K562 (cell line): ENCODE data around the gene SMNDC1. TPM values are rescaled to one million over a fixed set of nuclear protein-coding genes. Genes with fewer than 3 reads are reported as not detected.

Experiments used
- ARNT ChIP-seq, 2 experiments: fragments of 450-650 bp; IDR thresholded peaks; 2 replicates each; pipeline ENCODE4 v1.6.1; 2016; ENCODE audit warnings: mild to moderate bottlenecking in 1 of 2
- CEBPG ChIP-seq, 3 experiments: fragments of 200-800 bp in 1 of 3; sonication (Bioruptor generic) in 1 of 3; sonication (generic) in 1 of 3; formaldehyde crosslinking in 1 of 3; IDR thresholded peaks in 2 of 3; conservative IDR thresholded peaks in 1 of 3; 2 replicates each; pipeline versions ENCODE4 v1.6.1 to v1.8.0; 2016 to 2022; ENCODE audit warnings: missing compliant biosample characterization in 2 of 3, missing genetic modification characterization in 2 of 3, mild to moderate bottlenecking in 1 of 3, missing genetic modification reagents in 1 of 3
- GABPB1 ChIP-seq: sonication (generic); formaldehyde crosslinking; IDR thresholded peaks from 2 replicates; pipeline ENCODE4 v1.8.0; 2022; ENCODE audit warnings: mild to moderate bottlenecking, missing genetic modification reagents
- RBM17 ChIP-seq: fragments of 200-400 bp; formaldehyde crosslinking; IDR thresholded peaks from 2 replicates; pipeline ENCODE4 v1.6.1; 2017; ENCODE audit warnings: low read depth, mild to moderate bottlenecking, low read length, borderline replicate concordance
- SIN3B ChIP-seq: fragments of 450-650 bp; IDR thresholded peaks from 2 replicates; pipeline ENCODE4 v1.6.1; 2017; ENCODE audit warnings: low read depth, mild to moderate bottlenecking, moderate library complexity
- ZKSCAN8 ChIP-seq: fragments of 200-800 bp; sonication (Bioruptor generic); IDR thresholded peaks from 2 replicates; pipeline ENCODE4 v1.6.1; 2016; ENCODE audit warnings: missing genetic modification characterization, missing compliant biosample characterization
- ZNF174 ChIP-seq: fragments of 250-450 bp; sonication (Bioruptor Pico); IDR thresholded peaks from 2 replicates; pipeline ENCODE4 v1.4.0; 2020; ENCODE audit warnings: mild to moderate bottlenecking
- ZNF785 ChIP-seq: fragments of 250-450 bp; sonication (Bioruptor Pico); IDR thresholded peaks from 2 replicates; pipeline ENCODE4 v1.4.0; 2020; ENCODE audit warnings: mild to moderate bottlenecking
- polyA plus RNA-seq, 8 experiments: library from polyadenylated mRNA; depleted of rRNA in 4 of 8; stranded (reverse) in 5 of 8; unstranded in 3 of 8; fragments of >200 nt; fragmentation: Nextera tagmentation in 2 of 8; fragmentation: Illumina TruSeq in 1 of 8; extraction: Ambion mirVana in 2 of 8; extraction: Trizol in 1 of 8; gene quantifications; 2 replicates each; pipeline versions ENCODE4 v1.2.1 to v1.2.3, GENCODE V29; 2011 to 2014; ENCODE audit warnings: inconsistent platforms in 1 of 8, missing spikeins in 1 of 8
- total RNA-seq, 7 experiments: library from RNA; depleted of rRNA in 6 of 7; stranded (reverse); fragments of >200 nt in 6 of 7; fragmentation: Illumina TruSeq in 2 of 7; extraction: Trizol in 2 of 7; gene quantifications; 2 replicates each; pipeline versions ENCODE4 v1.2.1 to v1.2.3, GENCODE V29; 2011 to 2021; ENCODE audit warnings: low replicate concordance in 1 of 7
- TF ChIP-seq, protein P1 (sequence below), 3 experiments: fragments of 200-800 bp in 1 of 3; fragments of 250-450 bp in 1 of 3; fragments of 450-650 bp in 1 of 3; sonication (Bioruptor Pico) in 1 of 3; sonication (Bioruptor generic) in 1 of 3; formaldehyde crosslinking in 1 of 3; IDR thresholded peaks; 2 replicates each; pipeline versions ENCODE4 v1.6.1 to v1.8.0; 2016 to 2022; ENCODE audit warnings: mild to moderate bottlenecking in 2 of 3, missing genetic modification characterization in 2 of 3, missing compliant biosample characterization in 1 of 3, moderate library complexity in 1 of 3
- TF ChIP-seq, protein P2 (sequence below): sonication (generic); formaldehyde crosslinking; IDR thresholded peaks from 2 replicates; pipeline ENCODE4 v1.8.1; 2023; ENCODE audit warnings: mild to moderate bottlenecking, missing genetic modification reagents
- TF ChIP-seq, protein P3 (sequence below): sonication (generic); formaldehyde crosslinking; IDR thresholded peaks from 2 replicates; pipeline ENCODE4 v1.4.0; 2020; ENCODE audit warnings: mild to moderate bottlenecking, missing genetic modification reagents
- TF ChIP-seq, protein P4 (sequence below): fragments of 250-450 bp; sonication (Bioruptor Pico); IDR thresholded peaks from 2 replicates; pipeline ENCODE4 v1.4.0; 2020; ENCODE audit warnings: mild to moderate bottlenecking, moderate library complexity
- TF ChIP-seq, protein P5 (sequence below), 3 experiments: IDR thresholded peaks in 2 of 3; conservative IDR thresholded peaks in 1 of 3; 2 replicates each; pipeline ENCODE4 v1.5.1; 2011 to 2012; ENCODE audit warnings: low read length in 3 of 3, mild to moderate bottlenecking in 3 of 3, control low read depth in 2 of 3, improper control_type of control experiment in 1 of 3, inconsistent platforms in 1 of 3, low read depth in 1 of 3, mixed read lengths in 1 of 3, moderate library complexity in 1 of 3; ENCODE audit not compliant: insufficient read depth in 2 of 3

SMNDC1 gene
- total and polyA plus RNA-seq, 9 of the 15 experiments (the other 6 are each of a cell fraction or from before 2014, with no cell fraction given), result 6.8 to 35.8 (median 12.3) TPM

DNA sequence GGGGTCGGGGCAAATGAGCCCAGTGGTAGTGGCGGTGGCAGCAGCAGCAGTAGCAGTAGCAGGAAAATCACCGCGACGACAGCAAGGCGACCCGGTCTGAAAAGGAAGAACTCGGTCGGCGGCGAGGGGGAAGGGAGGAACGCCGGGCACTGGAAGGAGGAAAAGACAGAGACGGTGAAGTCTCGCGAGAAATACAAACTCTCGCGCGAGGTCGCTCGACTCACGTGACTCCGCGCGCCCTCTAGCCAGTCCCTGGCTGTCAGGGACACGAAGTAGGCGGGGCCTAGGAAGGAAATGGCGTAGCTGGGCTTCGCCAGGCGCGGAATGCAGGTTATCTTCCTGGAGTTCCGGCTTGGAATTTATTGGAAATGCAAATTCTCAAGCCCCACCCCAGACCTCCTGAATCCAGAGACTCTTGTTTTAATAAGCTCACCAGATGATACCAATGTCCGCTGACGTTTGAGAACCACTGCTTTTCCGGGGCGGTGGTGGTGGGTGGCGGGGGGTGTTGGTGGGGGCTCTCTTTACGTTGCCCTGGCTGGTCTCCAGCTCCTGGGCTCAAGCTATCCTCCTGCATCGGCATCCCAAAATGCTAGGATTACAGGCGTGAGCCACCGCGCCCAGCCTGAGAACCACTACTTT, at the start of gene SMNDC1 (continued):
- TF ChIP-seq ZKSCAN8 (CRISPR knock-in tag) (no peak), RBM17 (no peak), GABPB1 (CRISPR knock-in tag) (peak; percentile 74), CEBPG (CRISPR knock-in tag; IDR thresholded peaks at IDR 0.05) (no peak), CEBPG (tag; conservative IDR thresholded peaks at IDR 0.05 in 1 of 2, IDR thresholded peaks at IDR 0.05 in 1 of 2) (no peak), ZNF174 (CRISPR knock-in tag) (no peak), ARNT (IDR thresholded peaks at IDR 0.05) (no peak), ZNF785 (CRISPR knock-in tag) (no peak), SIN3B (no peak)
- TF ChIP-seq, protein P1, sequence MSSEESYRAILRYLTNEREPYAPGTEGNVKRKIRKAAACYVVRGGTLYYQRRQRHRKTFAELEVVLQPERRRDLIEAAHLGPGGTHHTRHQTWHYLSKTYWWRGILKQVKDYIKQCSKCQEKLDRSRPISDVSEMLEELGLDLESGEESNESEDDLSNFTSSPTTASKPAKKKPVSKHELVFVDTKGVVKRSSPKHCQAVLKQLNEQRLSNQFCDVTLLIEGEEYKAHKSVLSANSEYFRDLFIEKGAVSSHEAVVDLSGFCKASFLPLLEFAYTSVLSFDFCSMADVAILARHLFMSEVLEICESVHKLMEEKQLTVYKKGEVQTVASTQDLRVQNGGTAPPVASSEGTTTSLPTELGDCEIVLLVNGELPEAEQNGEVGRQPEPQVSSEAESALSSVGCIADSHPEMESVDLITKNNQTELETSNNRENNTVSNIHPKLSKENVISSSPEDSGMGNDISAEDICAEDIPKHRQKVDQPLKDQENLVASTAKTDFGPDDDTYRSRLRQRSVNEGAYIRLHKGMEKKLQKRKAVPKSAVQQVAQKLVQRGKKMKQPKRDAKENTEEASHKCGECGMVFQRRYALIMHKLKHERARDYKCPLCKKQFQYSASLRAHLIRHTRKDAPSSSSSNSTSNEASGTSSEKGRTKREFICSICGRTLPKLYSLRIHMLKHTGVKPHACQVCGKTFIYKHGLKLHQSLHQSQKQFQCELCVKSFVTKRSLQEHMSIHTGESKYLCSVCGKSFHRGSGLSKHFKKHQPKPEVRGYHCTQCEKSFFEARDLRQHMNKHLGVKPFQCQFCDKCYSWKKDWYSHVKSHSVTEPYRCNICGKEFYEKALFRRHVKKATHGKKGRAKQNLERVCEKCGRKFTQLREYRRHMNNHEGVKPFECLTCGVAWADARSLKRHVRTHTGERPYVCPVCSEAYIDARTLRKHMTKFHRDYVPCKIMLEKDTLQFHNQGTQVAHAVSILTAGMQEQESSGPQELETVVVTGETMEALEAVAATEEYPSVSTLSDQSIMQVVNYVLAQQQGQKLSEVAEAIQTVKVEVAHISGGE (CRISPR knock-in tag; IDR thresholded peaks at IDR 0.05), result peak in 1 of 3 experiments; percentile 67; a peak in 2 of 6 replicates
- TF ChIP-seq, protein P2, sequence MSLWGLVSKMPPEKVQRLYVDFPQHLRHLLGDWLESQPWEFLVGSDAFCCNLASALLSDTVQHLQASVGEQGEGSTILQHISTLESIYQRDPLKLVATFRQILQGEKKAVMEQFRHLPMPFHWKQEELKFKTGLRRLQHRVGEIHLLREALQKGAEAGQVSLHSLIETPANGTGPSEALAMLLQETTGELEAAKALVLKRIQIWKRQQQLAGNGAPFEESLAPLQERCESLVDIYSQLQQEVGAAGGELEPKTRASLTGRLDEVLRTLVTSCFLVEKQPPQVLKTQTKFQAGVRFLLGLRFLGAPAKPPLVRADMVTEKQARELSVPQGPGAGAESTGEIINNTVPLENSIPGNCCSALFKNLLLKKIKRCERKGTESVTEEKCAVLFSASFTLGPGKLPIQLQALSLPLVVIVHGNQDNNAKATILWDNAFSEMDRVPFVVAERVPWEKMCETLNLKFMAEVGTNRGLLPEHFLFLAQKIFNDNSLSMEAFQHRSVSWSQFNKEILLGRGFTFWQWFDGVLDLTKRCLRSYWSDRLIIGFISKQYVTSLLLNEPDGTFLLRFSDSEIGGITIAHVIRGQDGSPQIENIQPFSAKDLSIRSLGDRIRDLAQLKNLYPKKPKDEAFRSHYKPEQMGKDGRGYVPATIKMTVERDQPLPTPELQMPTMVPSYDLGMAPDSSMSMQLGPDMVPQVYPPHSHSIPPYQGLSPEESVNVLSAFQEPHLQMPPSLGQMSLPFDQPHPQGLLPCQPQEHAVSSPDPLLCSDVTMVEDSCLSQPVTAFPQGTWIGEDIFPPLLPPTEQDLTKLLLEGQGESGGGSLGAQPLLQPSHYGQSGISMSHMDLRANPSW (CRISPR knock-in tag), result no peak
- TF ChIP-seq, protein P3, sequence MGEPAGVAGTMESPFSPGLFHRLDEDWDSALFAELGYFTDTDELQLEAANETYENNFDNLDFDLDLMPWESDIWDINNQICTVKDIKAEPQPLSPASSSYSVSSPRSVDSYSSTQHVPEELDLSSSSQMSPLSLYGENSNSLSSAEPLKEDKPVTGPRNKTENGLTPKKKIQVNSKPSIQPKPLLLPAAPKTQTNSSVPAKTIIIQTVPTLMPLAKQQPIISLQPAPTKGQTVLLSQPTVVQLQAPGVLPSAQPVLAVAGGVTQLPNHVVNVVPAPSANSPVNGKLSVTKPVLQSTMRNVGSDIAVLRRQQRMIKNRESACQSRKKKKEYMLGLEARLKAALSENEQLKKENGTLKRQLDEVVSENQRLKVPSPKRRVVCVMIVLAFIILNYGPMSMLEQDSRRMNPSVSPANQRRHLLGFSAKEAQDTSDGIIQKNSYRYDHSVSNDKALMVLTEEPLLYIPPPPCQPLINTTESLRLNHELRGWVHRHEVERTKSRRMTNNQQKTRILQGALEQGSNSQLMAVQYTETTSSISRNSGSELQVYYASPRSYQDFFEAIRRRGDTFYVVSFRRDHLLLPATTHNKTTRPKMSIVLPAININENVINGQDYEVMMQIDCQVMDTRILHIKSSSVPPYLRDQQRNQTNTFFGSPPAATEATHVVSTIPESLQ, result no peak
- TF ChIP-seq, protein P4, sequence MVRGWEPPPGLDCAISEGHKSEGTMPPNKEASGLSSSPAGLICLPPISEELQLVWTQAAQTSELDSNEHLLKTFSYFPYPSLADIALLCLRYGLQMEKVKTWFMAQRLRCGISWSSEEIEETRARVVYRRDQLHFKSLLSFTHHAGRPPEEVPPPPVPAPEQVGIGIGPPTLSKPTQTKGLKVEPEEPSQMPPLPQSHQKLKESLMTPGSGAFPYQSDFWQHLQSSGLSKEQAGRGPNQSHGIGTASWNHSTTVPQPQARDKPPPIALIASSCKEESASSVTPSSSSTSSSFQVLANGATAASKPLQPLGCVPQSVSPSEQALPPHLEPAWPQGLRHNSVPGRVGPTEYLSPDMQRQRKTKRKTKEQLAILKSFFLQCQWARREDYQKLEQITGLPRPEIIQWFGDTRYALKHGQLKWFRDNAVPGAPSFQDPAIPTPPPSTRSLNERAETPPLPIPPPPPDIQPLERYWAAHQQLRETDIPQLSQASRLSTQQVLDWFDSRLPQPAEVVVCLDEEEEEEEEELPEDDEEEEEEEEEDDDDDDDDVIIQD, result no peak
- TF ChIP-seq, protein P5, sequence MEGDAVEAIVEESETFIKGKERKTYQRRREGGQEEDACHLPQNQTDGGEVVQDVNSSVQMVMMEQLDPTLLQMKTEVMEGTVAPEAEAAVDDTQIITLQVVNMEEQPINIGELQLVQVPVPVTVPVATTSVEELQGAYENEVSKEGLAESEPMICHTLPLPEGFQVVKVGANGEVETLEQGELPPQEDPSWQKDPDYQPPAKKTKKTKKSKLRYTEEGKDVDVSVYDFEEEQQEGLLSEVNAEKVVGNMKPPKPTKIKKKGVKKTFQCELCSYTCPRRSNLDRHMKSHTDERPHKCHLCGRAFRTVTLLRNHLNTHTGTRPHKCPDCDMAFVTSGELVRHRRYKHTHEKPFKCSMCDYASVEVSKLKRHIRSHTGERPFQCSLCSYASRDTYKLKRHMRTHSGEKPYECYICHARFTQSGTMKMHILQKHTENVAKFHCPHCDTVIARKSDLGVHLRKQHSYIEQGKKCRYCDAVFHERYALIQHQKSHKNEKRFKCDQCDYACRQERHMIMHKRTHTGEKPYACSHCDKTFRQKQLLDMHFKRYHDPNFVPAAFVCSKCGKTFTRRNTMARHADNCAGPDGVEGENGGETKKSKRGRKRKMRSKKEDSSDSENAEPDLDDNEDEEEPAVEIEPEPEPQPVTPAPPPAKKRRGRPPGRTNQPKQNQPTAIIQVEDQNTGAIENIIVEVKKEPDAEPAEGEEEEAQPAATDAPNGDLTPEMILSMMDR (IDR thresholded peaks at IDR 0.05 in 2 of 3, conservative IDR thresholded peaks at IDR 0.05 in 1 of 3; ENCODE audit: insufficient read depth in 2 of 3, low read depth in 1 of 3, low read length in 3 of 3), result no peak
